ENCODE results near the gene KCNIP4. TPM values are rescaled to one million over a fixed set of nuclear protein-coding genes. Genes with fewer than 3 reads are reported as not detected.

Gene KCNIP4
- total and polyA plus RNA-seq, 9 of the 15 experiments (the other 6 are each of a cell fraction or from before 2014, with no cell fraction given): 0.25 to 0.41 TPM; not detected in 7

GRCh38 chr4:21097865-21098264 lies 850.7 kb downstream of the KCNIP4 start:
- Histone ChIP-seq H3K4me2 (ENCODE audit: insufficient read depth, low read length) (no peak overlapping the region), H3K27ac (ENCODE audit: extremely low read depth, low read depth, low read length) (no peak overlapping the region), H4K20me1 (replicated peaks; ENCODE audit: control insufficient read depth, insufficient read depth, low read length) (no peaks in the 10 kb centered on the region), H3K27me3 (ENCODE audit: control insufficient read depth in 2 of 2, insufficient read depth in 2 of 2, low read length in 2 of 2) (no peaks in the 10 kb centered on the region), H3K9me1 (ENCODE audit: control insufficient read depth, insufficient read depth, low read length) (no peaks in the 10 kb centered on the region), H3K36me3 (ENCODE audit: control insufficient read depth, insufficient read depth, low read length) (no peaks in the 10 kb centered on the region), H2AFZ (ENCODE audit: low read depth, low read length) (no peak overlapping the region), H3K9me3 (replicated peaks; ENCODE audit: control insufficient read depth, insufficient read depth, low read depth, low read length) (no peaks in the 10 kb centered on the region), H3K79me2 (ENCODE audit: control insufficient read depth, insufficient read depth, low read length) (no peaks in the 10 kb centered on the region), H3K9ac (ENCODE audit: insufficient read depth in 1 of 2, low read depth in 2 of 2, low read length in 2 of 2) (no peak overlapping the region), H3K4me1 (replicated peaks in 1 of 2; ENCODE audit: control insufficient read depth in 2 of 2, insufficient read depth in 2 of 2, low read length in 2 of 2) (no peaks in the 10 kb centered on the region), H3K4me3 (no peak overlapping the region)
- TF ChIP-seq RBM34 (IDR thresholded peaks at IDR 0.05; ENCODE audit: borderline replicate concordance, insufficient read depth, low read length) (no peak), MCM3 (IDR thresholded peaks at IDR 0.05) (no peak), SFPQ (IDR thresholded peaks at IDR 0.05; ENCODE audit: low read depth, low read length) (no peak), PRMT5 (CRISPR knock-in tag; IDR thresholded peaks at IDR 0.05) (no peak), SP2 (IDR thresholded peaks at IDR 0.05; ENCODE audit: extremely low read depth, low read depth, low read length, poor library complexity, severe bottlenecking) (no peak), NR1H2 (CRISPR knock-in tag; IDR thresholded peaks at IDR 0.05) (no peak), PBX2 (CRISPR knock-in tag; IDR thresholded peaks at IDR 0.05; ENCODE audit: low read depth) (no peak), PBX2 (tag; conservative IDR thresholded peaks at IDR 0.05; ENCODE audit: low read depth) (no peak)
- TF ChIP-seq, protein P1, sequence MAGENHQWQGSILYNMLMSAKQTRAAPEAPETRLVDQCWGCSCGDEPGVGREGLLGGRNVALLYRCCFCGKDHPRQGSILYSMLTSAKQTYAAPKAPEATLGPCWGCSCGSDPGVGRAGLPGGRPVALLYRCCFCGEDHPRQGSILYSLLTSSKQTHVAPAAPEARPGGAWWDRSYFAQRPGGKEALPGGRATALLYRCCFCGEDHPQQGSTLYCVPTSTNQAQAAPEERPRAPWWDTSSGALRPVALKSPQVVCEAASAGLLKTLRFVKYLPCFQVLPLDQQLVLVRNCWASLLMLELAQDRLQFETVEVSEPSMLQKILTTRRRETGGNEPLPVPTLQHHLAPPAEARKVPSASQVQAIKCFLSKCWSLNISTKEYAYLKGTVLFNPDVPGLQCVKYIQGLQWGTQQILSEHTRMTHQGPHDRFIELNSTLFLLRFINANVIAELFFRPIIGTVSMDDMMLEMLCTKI (IDR thresholded peaks at IDR 0.05; ENCODE audit: partially characterized antibody): no peak
- ATAC-seq (no peak), FAIRE-seq (no peak), DNase-seq (ENCODE audit: extremely low read depth in 1 of 4, low spot score in 3 of 4) (no peak)
- POLR2A ChIA-PET: no interaction called here
- BruUV-seq (replicated peaks): no TSS peak
- intact Hi-C loops (cut with micrococcal nuclease): no loop called here
- CTCF ChIA-PET (ENCODE audit: low intra/inter-chr PET ratio): no interaction called here
- WGBS (ENCODE audit: insufficient coverage, low coverage, missing lambda C conversion rate): 0% methylated on average over 1 of the region's 1 CpG
- in situ Hi-C loops (cut with MboI): no loop called here
